ENCODE measurements around the gene RAD18. TPM values are rescaled to one million over a fixed set of nuclear protein-coding genes. Genes with fewer than 3 reads are reported as not detected.

Gene RAD18
- total and polyA plus RNA-seq, 9 of the 15 experiments (the other 6 are each of a cell fraction or from before 2014, with no cell fraction given): 19.2 to 49.4 (median 34.4) TPM

DNA sequence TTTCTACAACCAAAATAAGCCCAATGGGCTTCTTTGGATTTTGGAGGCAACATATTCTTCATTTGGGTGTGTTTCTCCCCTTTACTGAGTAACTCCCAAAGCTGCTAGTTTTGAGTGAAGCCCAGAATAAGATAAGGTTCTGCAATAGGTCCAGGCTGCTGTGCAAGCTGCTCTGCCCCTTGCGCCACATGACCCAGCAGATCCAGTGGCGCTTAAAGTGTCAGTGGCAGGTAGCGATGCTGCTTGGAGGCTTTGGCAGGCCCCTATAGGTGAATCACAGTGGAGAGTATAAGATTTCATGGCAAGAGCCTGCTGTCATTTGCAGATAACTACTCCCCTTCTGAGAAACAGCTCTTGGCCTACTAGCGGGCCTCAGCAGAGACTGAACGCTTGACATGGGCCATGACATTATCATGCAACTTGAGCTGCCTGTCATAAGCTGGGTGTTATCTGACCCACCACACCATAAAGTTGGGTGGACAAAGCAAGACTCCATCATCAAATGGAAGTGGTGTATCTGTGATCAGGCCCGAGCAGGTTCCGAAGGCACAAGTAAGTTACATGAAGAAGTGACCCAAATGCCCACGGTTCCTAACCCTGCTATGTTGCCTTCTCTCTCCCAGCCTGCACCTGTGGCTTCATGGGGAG lies 105.4 kb downstream of the RAD18 start (continued):
- TF ChIP-seq, protein P1, sequence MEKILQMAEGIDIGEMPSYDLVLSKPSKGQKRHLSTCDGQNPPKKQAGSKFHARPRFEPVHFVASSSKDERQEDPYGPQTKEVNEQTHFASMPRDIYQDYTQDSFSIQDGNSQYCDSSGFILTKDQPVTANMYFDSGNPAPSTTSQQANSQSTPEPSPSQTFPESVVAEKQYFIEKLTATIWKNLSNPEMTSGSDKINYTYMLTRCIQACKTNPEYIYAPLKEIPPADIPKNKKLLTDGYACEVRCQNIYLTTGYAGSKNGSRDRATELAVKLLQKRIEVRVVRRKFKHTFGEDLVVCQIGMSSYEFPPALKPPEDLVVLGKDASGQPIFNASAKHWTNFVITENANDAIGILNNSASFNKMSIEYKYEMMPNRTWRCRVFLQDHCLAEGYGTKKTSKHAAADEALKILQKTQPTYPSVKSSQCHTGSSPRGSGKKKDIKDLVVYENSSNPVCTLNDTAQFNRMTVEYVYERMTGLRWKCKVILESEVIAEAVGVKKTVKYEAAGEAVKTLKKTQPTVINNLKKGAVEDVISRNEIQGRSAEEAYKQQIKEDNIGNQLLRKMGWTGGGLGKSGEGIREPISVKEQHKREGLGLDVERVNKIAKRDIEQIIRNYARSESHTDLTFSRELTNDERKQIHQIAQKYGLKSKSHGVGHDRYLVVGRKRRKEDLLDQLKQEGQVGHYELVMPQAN (IDR thresholded peaks at IDR 0.05; ENCODE audit: borderline replicate concordance): no peak
- TF ChIP-seq MECOM (CRISPR knock-in tag; IDR thresholded peaks at IDR 0.05) (no peak), ZNF253 (CRISPR knock-in tag; conservative IDR thresholded peaks at IDR 0.05) (no peak), PRPF4 (IDR thresholded peaks at IDR 0.05; ENCODE audit: insufficient read depth, low read depth, low read length, poor library complexity, severe bottlenecking) (no peak), KLF10 (CRISPR knock-in tag; IDR thresholded peaks at IDR 0.05) (no peak), ESRRA (IDR thresholded peaks at IDR 0.05; ENCODE audit: borderline replicate concordance, low read depth) (no peak), SMAD2 (IDR thresholded peaks at IDR 0.05; ENCODE audit: low read depth, low read length) (no peak), DIDO1 (tag; IDR thresholded peaks at IDR 0.05; ENCODE audit: low read depth) (no peak), TSC22D4 (tag; IDR thresholded peaks at IDR 0.05) (no peak), NFE2L1 (tag; IDR thresholded peaks at IDR 0.05; ENCODE audit: borderline replicate concordance, low read depth) (no peak), L3MBTL2 (IDR thresholded peaks at IDR 0.05) (peak; percentile 51; the same call in 1 of the 2 replicates), MCM3 (IDR thresholded peaks at IDR 0.05) (no peak), MCM7 (IDR thresholded peaks at IDR 0.05) (no peak), ARID1B (IDR thresholded peaks at IDR 0.05) (peak; percentile 97)
- TF ChIP-seq, protein P2, sequence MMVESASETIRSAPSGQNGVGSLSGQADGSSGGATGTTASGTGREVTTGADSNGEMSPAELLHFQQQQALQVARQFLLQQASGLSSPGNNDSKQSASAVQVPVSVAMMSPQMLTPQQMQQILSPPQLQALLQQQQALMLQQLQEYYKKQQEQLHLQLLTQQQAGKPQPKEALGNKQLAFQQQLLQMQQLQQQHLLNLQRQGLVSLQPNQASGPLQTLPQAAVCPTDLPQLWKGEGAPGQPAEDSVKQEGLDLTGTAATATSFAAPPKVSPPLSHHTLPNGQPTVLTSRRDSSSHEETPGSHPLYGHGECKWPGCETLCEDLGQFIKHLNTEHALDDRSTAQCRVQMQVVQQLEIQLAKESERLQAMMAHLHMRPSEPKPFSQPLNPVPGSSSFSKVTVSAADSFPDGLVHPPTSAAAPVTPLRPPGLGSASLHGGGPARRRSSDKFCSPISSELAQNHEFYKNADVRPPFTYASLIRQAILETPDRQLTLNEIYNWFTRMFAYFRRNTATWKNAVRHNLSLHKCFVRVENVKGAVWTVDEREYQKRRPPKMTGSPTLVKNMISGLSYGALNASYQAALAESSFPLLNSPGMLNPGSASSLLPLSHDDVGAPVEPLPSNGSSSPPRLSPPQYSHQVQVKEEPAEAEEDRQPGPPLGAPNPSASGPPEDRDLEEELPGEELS (CRISPR knock-in tag; IDR thresholded peaks at IDR 0.05; ENCODE audit: borderline replicate concordance): no peak
- TF ChIP-seq, protein P3, sequence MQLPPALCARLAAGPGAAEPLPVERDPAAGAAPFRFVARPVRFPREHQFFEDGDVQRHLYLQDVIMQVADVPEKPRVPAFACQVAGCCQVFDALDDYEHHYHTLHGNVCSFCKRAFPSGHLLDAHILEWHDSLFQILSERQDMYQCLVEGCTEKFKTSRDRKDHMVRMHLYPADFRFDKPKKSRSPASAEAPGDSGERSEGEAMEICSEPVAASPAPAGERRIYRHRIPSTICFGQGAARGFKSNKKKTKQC (CRISPR knock-in tag; IDR thresholded peaks at IDR 0.05): no peak; the same call in 1 of the 2 replicates
- TF ChIP-seq, protein P4, sequence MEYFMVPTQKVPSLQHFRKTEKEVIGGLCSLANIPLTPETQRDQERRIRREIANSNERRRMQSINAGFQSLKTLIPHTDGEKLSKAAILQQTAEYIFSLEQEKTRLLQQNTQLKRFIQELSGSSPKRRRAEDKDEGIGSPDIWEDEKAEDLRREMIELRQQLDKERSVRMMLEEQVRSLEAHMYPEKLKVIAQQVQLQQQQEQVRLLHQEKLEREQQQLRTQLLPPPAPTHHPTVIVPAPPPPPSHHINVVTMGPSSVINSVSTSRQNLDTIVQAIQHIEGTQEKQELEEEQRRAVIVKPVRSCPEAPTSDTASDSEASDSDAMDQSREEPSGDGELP (CRISPR knock-in tag; IDR thresholded peaks at IDR 0.05; ENCODE audit: borderline replicate concordance): peak; percentile 88
- TF ChIP-seq, protein P5, sequence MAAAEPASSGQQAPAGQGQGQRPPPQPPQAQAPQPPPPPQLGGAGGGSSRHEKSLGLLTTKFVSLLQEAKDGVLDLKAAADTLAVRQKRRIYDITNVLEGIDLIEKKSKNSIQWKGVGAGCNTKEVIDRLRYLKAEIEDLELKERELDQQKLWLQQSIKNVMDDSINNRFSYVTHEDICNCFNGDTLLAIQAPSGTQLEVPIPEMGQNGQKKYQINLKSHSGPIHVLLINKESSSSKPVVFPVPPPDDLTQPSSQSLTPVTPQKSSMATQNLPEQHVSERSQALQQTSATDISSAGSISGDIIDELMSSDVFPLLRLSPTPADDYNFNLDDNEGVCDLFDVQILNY (CRISPR knock-in tag; IDR thresholded peaks at IDR 0.05): no peak
- TF ChIP-seq, protein P6, sequence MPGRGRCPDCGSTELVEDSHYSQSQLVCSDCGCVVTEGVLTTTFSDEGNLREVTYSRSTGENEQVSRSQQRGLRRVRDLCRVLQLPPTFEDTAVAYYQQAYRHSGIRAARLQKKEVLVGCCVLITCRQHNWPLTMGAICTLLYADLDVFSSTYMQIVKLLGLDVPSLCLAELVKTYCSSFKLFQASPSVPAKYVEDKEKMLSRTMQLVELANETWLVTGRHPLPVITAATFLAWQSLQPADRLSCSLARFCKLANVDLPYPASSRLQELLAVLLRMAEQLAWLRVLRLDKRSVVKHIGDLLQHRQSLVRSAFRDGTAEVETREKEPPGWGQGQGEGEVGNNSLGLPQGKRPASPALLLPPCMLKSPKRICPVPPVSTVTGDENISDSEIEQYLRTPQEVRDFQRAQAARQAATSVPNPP (IDR thresholded peaks at IDR 0.05; ENCODE audit: borderline replicate concordance, insufficient read depth, insufficient read length): no peak
